Prostate gland (tissue), 2 donors: Measurements from ENCODE around the gene RCN1. TPM values are rescaled to one million over a fixed set of nuclear protein-coding genes. Genes with fewer than 3 reads are reported as not detected.
A peak's percentile ranks its signal among the peaks of the same experiment; 100 is the strongest.

Experiments used
- DNase-seq: peaks from one replicate; pipeline ENCODE4 v3.0.0-alpha.2; 2019; ENCODE audit warnings: low spot score
- H3K27ac ChIP-seq, 2 donors: fragments of 200-600 bp; sonication (generic); 2 replicates each; pipeline ENCODE4 v1.5.1; 2017 to 2019
- H3K27me3 ChIP-seq: fragments of 200-600 bp; sonication (generic); replicated peaks from 2 replicates; pipeline ENCODE4 v1.5.1; 2019; ENCODE audit not compliant: insufficient read depth
- H3K36me3 ChIP-seq, 2 donors: fragments of 200-600 bp; sonication (generic); 1 replicate in 1 of 2; 2 replicates in 1 of 2; pipeline versions ENCODE4 v1.5.1 to v1.8.1; 2017 to 2019
- H3K4me1 ChIP-seq: fragments of 200-600 bp; sonication (generic); replicated peaks from 2 replicates; pipeline ENCODE4 v1.5.1; 2019
- H3K4me3 ChIP-seq, 2 donors: fragments of 200-600 bp; sonication (generic); 2 replicates each; pipeline ENCODE4 v1.5.1; 2017 to 2019
- H3K9me3 ChIP-seq: fragments of 200-600 bp; sonication (generic); 2 replicates; pipeline ENCODE4 v1.5.1; 2017
- CTCF ChIP-seq, 4 experiments: fragments of 200-600 bp in 2 of 4; fragments of 450-650 bp in 2 of 4; sonication (generic) in 2 of 4; IDR thresholded peaks; 1 replicate in 3 of 4; 2 replicates in 1 of 4; pipeline ENCODE4 v1.5.1; 2016 to 2019; ENCODE audit warnings: antibody characterized with exemption in 4 of 4, mild to moderate bottlenecking in 2 of 4, moderate library complexity in 2 of 4
- POLR2A ChIP-seq: fragments of 450-650 bp; IDR thresholded peaks from one replicate; pipeline ENCODE4 v1.6.1; 2016; ENCODE audit warnings: antibody characterized with exemption, mild to moderate bottlenecking
- POLR2AphosphoS5 ChIP-seq: sonication (generic); formaldehyde crosslinking; IDR thresholded peaks from one replicate; pipeline ENCODE4 v1.6.1; 2017; ENCODE audit warnings: antibody characterized with exemption
- WGBS: methylation state at CpG from one replicate; pipeline ENCODE4 v1.1.5; 2018; 5-methylcytosine and 5-hydroxymethylcytosine counted together
- intact Hi-C: fragments of 100-400 bp; cut with DNase I; formaldehyde crosslinking; loops from one replicate; pipeline ENCODE4 v1.14.2; 2022
- total RNA-seq, 2 donors: library from RNA; depleted of rRNA; stranded (reverse); fragments of >200 nt; gene quantifications; one replicate each; pipeline ENCODE4 v1.1.0, GENCODE V29; 2016

Gene RCN1
- total RNA-seq, 2 donors from 2014 or later = 63.6 to 105 TPM

GRCh38 chr11:32050264-32050663, 40.6 kb upstream of the RCN1 start:
- intact Hi-C loops = no loop called here
- Histone ChIP-seq H3K27me3 (no peaks in the 10 kb centered on the region), H3K27ac (no peak overlapping the region), H3K36me3 (no peaks in the 10 kb centered on the region), H3K9me3 (no peaks in the 10 kb centered on the region), H3K4me3 (no peak overlapping the region), H3K4me1 (no peaks in the 10 kb centered on the region)
- 54% methylated on average over 4 of the region's 4 CpGs for whole genome bisulfite sequencing
- DNase-seq = peak; percentile 42
- peak; percentile 31 for TF ChIP-seq POLR2AphosphoS5
- TF ChIP-seq CTCF (IDR thresholded peaks at IDR 0.05) = no peak

- DNase-seq = peak; percentile 48
- Histone ChIP-seq H3K36me3 (no peaks in the 10 kb centered on the region), H3K9me3 (no peaks in the 10 kb centered on the region), H3K27ac (no peak overlapping the region), H3K27me3 (no peaks in the 10 kb centered on the region), H3K4me1 (no peaks in the 10 kb centered on the region), H3K4me3 (no peak overlapping the region)
- intact Hi-C loops = loop anchor here (2.0 kb wide), 1 partner anchor 125 kb away; no protein-coding TSS in a partner anchor
- no peak for TF ChIP-seq POLR2AphosphoS5
- TF ChIP-seq CTCF (IDR thresholded peaks at IDR 0.05) = peak; percentile 69 to 93 (median 76)
- WGBS = 19% methylated on average over 6 of the region's 6 CpGs
These were observed 38.7 kb upstream of the RCN1 start for GRCh38 chr11:32052215-32052614.

GRCh38 chr11:32053151-32053888, 37.6 kb upstream of the RCN1 start:
- intact Hi-C loops = loop anchor here (2.0 kb wide), 1 partner anchor 123 kb away; no protein-coding TSS in a partner anchor
- 80% methylated on average over 7 of the region's 7 CpGs for WGBS
- Histone ChIP-seq H3K27me3 (no peaks in the 10 kb centered on the region), H3K27ac (no peak overlapping the region), H3K4me3 (no peak overlapping the region), H3K36me3 (no peaks in the 10 kb centered on the region), H3K9me3 (no peaks in the 10 kb centered on the region), H3K4me1 (no peaks in the 10 kb centered on the region)
- no peak for DNase-seq
- no peak for TF ChIP-seq POLR2AphosphoS5
- no peak for TF ChIP-seq CTCF (IDR thresholded peaks at IDR 0.05)
- TF ChIP-seq POLR2A = no peak

GRCh38 chr11:32055861-32056260, 35.0 kb upstream of the RCN1 start:
- Histone ChIP-seq H3K9me3 (no peaks in the 10 kb centered on the region), H3K4me1 (no peaks in the 10 kb centered on the region), H3K27ac (no peak overlapping the region), H3K4me3 (no peak overlapping the region), H3K27me3 (no peaks in the 10 kb centered on the region), H3K36me3 (no peaks in the 10 kb centered on the region)
- WGBS = 86% methylated on average over 2 of the region's 2 CpGs
- intact Hi-C loops = no loop called here
- DNase-seq = no peak
- TF ChIP-seq POLR2AphosphoS5 = no peak
- TF ChIP-seq POLR2A = no peak
- no peak for TF ChIP-seq CTCF (IDR thresholded peaks at IDR 0.05)

GRCh38 chr11:32056438-32056837, 34.4 kb upstream of the RCN1 start:
- no peak for DNase-seq
- H3K4me1 ChIP-seq = no peaks in the 10 kb centered on the region
- H3K36me3 ChIP-seq = no peaks in the 10 kb centered on the region
- H3K9me3 ChIP-seq = no peaks in the 10 kb centered on the region
- H3K4me3 ChIP-seq = no peak overlapping the region
- no peaks in the 10 kb centered on the region for H3K27me3 ChIP-seq
- intact Hi-C loops = no loop called here
- H3K27ac ChIP-seq = no peak overlapping the region
- 75% methylated on average over 6 of the region's 6 CpGs for WGBS
- TF ChIP-seq POLR2A (no peak), POLR2AphosphoS5 (no peak), CTCF (IDR thresholded peaks at IDR 0.05) (no peak)
